Middle frontal gyrus (tissue), 1 donor: Measurements from ENCODE around the gene AZU1.

Source experiments
- DNase-seq: peaks from one replicate; pipeline ENCODE4 v3.0.0-alpha.2; 2015; ENCODE audit warnings: low spot score; ENCODE audit errors: extremely low spot score

AZU1 gene, protein sequence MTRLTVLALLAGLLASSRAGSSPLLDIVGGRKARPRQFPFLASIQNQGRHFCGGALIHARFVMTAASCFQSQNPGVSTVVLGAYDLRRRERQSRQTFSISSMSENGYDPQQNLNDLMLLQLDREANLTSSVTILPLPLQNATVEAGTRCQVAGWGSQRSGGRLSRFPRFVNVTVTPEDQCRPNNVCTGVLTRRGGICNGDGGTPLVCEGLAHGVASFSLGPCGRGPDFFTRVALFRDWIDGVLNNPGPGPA

DNA sequence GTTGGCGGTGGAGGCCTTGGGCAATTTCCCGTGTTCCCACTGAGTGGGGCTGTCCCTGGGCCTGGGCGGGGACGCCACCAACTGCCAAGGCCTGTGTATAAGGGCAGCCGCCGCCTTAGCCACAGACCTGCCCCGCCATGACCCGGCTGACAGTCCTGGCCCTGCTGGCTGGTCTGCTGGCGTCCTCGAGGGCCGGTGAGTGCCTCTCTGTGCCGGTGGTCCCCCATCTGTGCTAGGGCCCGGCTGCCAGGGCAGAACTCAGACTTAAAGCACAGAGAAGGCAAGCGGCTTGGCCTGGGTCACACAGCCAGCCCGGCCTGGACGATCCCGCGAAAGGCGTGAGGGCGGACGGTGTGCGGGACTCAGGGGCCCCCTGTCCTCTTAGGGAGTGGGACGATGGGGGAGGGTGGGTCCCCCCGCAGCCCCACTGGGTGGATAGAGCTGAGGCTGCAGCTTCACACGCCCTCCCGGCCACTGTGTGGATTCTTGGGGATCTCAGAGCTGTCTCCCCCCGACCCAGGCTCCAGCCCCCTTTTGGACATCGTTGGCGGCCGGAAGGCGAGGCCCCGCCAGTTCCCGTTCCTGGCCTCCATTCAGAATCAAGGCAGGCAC lies at the start of gene AZU1:
Gene AZU1 (plus strand): TSS at position 128 of the 612 bp plus-strand sequence. CDS start 10 bp downstream, at position 138.
- DNase-seq: no peak

DNA sequence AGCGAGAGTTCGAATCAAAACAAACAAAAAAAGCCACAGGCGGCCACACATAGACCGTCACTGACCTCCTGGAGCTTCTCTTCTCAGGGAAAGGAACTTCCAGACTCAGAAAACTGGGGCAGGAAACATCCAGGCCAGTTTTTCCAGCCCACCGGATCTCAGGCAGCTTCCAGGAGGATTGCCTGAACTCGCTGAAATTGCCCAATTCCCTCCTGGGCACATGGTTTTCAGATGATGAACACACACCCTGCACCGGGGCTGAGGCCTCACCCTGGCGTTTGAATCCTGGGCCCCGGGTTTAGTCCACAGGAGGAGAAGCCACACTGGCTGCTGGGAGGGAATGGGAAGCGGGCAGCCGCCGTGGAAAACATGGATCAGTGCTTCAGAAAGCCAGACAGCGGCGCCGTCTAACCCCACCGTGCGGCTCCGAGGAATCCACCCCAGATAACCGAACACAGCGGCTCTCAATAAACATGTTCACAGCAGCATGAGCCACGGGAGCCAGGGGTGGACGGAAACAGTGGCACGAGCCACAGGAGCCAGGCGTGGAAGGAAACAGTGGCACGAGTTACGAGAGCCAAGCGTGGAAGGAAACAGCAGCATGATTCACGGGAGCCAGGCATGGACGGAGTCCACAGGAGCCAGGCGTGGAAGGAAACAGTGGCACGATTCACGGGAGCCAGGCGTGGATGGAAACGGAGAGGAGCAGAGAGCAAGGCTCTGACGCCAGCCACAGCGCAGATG lies 48.6 kb upstream of the AZU1 start:
- DNase-seq: no peak

DNA sequence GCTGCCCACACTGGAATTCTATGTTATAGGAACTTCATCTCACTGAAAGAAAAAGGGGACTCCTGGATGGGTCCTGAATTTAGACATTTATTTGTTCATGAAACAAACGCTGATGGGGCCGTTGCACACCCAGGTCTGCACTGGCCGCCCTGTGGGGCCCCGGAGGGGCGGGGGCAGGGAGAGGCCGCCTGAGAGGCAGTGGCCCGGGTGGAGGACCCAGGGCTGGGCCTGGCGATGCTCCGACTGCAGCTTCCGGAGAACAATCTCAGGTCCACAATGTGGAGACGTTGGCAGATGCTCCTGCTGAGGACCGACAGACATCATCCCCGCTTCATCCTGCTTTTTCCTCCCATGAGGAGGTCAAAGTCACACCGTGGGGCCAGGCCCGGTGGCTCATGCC lies 46.7 kb upstream of the AZU1 start:
- no peak for DNase-seq

DNA sequence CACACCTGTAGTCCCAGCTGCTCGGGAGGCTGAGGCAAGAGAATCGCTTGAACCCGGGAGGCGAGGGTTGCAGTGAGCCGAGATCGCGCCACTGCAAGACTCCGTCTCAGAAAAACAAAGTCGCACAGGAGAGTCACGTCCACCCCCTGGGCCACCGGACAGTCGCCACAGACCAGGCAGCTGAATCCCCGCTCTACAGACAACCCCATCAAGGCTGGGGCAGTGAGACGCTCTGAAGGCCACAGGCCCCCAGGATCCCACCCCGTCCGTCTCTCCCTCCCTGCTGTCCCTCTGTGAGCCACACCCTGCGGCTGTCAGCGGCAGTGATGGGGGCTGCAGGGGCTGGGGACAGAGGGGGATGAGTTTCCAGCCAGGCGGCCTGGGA lies 45.8 kb upstream of the AZU1 start:
- no peak for DNase-seq

DNA sequence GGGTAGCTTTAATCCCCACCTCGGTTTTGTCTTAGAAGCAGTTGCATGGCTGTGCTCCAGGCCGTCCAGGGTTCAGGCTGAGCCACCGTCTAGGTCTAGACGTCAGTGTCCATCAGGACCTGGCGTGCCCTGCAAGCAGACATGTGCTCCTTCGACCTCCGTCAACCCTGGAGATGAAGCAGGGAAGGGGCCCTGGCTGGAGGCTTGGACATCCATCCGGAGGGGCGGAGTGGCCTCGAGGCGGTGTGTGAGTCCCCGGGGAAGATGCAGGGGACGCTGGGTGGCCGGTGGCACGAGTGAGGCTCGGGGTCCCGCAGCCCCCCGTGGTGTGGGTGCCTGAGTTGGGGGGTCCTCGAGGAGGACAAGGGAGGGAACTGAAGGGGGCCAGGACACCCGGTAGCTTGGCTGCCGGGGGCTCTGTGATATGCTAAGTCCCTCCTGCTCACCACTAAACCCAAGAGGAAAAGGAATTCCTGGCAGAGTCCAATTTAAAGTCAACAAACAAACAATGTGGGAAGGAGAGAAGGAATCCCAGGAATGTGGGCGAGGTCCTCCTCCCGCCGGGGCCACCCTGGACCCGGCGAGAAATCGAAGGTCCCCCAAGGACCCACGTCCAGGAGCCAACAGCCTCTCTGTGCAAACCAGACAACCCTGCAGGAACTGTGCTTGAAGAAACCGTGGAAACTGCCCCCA lies 45.3 kb upstream of the AZU1 start:
- DNase-seq: no peak

DNA sequence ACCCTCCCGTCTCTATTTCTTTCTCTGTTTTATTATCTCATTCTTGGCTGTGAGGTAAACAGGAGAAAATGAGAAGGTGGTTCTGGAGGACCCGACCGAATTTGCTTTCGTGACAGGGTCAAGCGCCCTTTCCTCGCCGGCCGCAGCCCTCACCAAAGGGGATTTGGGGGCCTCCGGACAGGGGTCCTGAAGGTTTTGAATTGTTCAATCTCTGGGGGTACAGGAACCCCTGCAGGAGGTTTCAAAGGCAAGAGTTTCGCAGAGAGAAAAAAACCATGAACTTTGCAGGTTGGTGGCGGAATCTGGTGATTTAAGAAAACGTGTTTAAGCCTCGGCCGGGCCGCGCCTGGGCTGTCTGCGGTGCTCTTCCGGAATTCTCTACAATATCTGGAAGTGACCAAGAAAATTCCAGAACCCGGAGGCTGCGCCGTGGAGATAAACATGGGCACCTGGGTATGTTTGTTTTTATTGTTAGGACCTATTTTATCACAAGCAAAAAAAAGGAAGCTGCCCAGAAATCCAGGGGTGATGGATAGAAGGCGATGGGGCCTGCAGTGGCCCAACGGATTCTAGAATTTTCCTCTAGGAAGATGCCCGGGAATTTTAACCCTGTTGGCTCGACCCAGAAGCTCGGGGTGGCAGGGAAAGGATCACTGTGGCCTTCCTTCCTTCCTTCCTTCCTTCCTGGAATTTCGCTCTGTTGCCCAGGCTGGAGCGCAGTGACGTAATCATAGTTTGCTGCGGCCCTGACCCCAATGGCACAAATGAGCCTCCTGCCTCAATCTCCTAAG lies 44.6 kb upstream of the AZU1 start:
- DNase-seq: no peak

DNA sequence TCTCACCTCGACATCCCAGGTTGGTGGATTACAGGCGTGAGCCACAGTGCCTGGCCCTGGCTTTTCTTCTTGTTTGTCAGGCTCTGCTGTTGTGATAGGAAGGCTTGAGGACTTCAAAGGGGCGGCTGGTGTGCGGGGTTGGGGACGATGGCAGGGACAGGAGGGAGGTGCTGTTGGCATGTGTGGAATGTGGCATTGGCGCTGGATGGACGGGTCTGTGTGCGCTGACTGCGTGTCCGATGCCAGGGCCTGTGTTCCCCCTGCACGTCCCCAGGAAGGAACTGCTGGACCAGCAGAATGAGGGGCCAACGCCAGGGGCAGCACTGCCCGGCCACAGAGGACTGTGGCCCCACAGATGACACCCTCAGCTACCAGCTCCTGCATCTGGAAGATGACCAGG lies 43.1 kb upstream of the AZU1 start:
- DNase-seq: no peak

DNA sequence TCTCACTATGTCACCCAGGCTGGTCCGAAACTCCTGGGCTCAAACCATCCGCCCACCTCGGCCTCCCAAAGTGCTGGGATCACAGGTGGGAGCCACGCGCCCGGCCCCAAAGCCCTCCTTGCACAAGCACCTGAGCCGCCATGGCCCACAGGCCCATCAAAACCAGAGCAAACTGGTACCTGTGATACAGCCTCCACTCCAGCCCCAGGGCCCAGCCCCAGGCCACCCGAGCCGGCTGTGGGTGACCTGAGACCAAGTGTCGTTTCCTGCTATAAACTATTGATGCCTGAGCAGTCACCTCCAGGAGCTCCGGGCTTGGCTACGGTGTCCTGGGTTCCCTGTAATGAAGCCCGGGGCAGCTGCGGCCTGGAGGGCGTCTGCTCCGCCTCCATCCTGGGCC lies 40.1 kb upstream of the AZU1 start:
- no peak for DNase-seq

DNA sequence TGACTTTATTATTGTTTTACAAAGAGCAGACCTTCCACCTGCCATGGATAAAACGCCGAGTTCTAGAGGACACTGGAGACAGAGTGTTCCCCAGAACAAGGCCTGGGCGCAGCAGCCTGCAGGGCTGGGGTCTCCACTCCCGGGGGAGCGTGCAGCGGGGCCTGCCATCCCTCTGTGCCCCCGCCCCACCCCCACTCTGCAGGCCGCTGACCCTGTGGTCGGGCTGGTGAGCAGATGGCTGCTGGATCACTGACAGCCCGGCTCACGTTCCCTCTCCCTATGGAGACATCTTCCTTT lies 39.0 kb upstream of the AZU1 start:
- DNase-seq: no peak

DNA sequence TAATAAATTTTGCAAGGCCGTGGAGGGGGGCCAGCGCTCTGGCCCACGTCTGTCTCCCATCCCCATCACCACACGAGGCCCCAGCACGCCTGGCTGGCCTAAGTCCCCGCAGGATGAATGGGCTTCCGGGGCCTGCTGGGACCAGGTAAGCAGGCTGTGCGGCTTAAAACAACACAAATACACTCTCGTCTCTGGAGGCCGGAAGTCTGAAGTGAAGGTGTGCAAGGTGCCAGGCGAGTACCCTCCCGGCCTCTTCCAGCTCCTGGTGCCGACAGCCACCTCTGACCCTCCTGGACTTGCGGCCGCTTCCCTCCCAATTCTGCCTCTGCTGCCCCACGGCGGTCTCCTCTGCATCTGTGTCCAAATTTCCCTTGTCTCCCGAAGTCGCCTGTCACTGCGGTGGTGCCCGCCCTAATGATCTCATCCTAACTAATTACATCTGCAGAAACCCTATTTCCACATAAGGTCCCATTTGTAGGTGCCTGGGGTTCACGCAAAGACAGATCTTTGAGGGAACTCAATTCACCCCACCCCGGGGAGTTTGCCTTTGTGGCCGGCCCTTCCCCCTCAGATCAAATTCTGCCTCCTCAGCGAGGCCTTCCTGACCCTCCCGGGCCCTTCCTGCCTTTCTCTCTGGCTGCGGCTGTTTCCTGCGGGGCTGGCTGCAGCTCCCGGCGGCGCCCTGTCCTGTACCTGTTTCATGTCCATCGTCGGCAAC lies 38.5 kb upstream of the AZU1 start:
- no peak for DNase-seq

DNA sequence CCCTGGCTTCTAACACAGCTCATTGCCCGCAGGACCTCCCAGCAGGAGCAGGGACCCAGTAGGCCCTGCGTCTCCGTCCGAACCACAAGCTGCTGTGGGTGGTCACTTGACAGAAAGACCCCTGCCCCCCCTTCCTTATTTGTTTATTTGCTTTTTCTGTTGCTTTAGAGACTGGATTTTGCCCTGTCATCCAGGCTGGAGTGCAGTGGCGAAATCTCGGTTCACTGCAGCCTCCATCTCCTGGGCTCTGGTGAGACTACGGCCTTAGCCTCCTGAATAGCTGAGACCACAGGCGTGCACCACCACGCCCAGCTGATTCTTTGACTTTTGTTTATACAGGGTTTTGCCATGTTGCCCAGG lies 38.0 kb upstream of the AZU1 start:
- no peak for DNase-seq

DNA sequence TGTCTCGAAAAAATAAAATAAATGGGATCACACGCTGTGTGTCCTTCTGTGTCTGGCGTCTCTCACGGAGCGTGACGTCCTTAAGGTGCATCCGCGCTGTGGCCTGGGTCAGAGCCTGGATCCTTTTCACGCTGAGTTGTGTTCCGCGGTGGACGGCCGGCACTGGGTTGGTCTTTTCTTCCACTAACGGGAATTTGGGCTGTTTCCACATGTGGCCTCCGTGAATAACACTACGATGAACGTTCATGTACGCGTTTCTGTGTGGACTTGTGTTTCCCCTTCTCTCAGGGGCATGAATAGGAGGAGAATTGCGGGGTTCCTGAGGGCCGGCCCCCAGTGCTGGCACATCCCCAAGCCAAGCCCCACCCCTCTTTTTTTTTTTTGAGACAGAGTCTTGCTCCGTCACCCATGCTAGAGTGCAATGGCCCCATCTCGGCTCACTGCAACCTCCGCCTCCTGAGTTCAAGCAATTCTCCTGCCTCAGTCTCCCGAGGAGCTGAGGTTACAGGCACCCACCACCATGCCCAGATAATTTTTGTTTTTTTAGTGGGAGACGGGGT lies 36.5 kb upstream of the AZU1 start:
- DNase-seq: no peak

DNA sequence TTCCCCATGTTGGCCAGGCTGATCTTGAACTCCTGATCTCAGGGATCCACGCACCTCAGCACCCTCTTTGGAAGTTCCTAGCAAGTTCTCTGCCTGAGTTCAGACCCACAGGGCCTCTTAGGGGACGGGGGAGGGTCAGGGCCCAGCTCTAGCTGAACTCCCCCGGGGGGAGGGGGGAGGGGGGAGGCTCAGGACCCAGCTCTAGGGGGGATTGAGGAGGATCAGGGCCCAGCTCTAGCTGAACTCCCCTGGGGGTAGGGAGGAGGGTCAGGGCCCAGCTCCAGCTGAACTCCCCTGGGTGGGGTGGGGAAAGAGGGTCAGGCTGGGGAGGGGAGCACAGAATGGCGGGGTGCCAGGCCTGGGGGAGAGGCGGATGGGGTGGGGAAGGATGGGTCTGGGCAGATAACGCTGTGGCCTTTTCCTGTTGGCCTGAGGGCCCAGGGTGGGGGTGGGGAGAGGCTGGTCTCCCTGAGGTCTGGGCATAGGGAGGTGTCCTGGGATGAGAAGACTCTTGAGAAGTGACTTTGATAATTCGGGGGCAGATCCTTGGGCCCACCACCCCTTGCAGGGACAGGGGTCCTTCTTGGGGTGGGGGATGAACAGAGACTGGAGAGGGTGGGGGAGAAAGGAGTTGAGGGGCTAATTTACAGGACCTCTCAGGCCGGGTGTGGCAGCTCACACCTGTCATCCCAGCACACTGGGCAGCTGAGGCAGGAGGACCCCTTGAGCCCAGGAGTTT lies 35.9 kb upstream of the AZU1 start:
- DNase-seq: no peak

DNA sequence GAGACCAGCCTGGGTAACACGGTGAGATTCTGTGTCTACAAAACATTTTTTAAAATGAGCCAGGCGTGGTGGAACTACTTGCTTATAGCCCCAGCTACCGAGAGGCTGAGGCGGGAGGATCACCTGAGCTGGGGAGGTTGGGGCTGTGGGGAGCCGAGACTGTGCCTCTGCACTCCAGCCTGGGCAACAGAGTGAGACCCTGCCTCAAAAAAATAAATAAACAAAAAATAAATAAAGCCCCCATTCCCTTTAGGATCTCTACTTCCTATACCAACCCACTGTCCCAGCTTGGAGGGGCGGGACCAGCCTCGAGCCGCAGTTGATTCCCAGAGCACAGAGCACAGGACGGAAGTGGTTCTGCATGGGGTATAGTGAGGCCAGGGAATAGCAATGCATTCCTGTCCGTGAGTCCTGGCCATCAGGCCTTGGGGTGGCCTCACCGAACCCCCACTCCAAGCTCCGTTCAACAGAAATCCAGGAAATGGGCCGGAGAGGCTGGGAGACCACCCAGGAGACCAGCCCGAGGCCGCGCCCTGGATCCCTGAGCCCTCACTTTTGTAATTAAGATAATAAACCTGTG lies 35.2 kb upstream of the AZU1 start:
- DNase-seq: no peak

DNA sequence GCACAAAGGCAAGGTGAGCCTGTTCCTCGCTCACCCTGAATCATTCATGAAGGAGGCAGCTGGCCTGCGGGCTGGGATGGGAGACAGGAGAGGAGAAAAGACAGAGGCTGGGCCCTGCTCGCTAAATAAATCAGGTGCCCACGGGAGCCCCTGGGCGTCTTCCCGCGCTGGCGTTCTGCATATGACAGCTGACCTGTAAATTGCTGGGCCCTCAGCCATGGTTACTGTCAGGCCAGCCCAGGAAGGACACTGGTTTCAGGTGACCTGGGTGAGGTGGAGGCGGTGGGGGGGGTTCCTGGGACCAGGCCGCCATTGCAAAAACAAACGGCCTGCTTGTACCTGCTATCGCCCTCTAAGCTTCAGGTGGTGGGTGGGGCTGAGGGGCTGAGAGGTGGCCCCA lies 33.8 kb upstream of the AZU1 start:
- no peak for DNase-seq

DNA sequence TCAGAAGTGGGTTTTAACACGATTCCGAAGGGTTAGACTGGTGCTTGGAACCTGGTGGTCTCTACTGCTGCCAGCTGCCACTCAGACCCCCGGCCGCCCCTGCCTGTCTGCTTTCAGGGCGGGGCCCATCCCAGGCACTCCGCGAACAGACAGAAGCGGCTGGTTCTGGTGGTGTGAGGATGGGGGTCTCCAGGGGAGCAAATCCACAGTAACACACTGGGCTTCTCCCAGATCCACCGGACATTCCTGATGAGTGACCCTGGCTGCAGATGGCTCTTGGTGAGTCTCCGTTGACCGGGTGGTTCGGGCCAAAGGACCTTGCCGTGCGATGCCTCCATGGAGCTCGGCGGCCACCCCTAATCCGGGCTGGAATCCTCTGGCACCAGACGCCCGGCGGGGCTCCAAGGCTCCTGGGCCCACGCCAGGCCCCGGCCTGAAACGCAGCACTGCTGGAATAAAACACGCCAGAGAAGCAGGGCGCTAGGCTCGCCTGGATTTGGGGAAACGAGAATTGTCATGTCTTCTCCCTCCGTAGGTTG lies 32.5 kb upstream of the AZU1 start:
- DNase-seq: no peak

DNA sequence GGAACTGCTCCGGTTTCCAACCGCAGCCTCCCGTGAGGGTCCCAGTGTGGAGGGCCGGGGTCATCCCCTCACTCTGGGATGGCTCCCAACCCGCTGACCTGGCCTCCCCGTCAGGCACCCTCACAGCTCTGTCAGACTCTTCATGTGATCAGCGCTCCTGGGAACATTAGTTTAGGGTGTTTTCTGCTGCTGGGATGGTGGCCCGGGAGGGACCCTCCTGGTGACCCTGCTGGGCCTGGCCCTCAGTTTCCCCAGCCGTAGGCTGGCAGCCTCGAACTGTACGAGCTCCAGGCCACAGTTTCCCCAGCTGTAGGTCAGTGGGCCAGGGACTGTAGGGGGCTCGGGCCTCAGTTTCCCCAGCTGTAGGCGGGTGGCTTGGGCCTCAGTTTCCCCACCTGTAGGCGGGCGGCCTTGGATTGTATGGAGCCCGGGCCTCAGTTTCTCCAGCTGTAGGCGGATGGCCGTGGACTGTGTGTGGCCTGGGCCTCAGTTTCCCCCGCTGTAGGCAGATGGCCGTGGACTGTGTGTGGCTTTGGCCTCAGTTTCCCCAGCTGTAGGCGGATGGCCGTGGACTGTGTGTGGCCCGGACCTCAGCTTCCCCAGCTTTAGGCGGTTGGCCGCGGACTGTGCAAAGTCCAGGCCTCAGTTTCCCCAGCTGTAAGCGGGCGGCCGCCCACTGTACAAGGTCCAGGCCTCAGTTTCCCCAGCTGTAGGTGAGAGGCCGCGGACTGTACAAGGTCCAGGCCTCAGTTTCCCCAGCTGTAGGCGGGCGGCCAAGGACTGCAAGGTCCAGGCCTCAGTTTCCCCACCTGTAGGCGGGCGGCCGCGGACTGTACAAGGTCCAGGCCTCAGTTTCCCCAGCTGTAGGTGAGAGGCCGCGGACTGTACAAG lies 31.7 kb upstream of the AZU1 start:
- no peak for DNase-seq
